Small intestine (tissue), 7 donors: ENCODE results near the gene BCAT1. TPM values are rescaled to one million over a fixed set of nuclear protein-coding genes. Genes with fewer than 3 reads are reported as not detected.

ENCODE experiments used
- DNase-seq, 2 donors: peaks; one replicate each; pipeline versions ENCODE4 v3.0.0 to v3.0.0-alpha.2; 2013
- FAIRE-seq: peaks from 2 replicates; lab custom pipeline; 2012; peaks lifted over from hg19 to GRCh38; lab: Jason Lieb, UNC
- H3K27ac ChIP-seq, 3 donors: one replicate each; pipeline ENCODE4 v1.5.1; 2013; ENCODE audit warnings: low read length in 2 of 3, mild to moderate bottlenecking in 2 of 3, control low read depth in 1 of 3, inconsistent platforms in 1 of 3, low read depth in 1 of 3, moderate library complexity in 1 of 3
- H3K27me3 ChIP-seq, 3 donors: one replicate each; pipeline ENCODE4 v1.6.1; 2013; ENCODE audit warnings: low read length in 3 of 3, inconsistent platforms in 1 of 3; ENCODE audit not compliant: control insufficient read depth in 3 of 3, insufficient read depth in 3 of 3
- H3K36me3 ChIP-seq, 3 donors: one replicate each; pipeline ENCODE4 v1.6.1; 2013; ENCODE audit warnings: low read length in 3 of 3, inconsistent platforms in 1 of 3, low read depth in 1 of 3, mild to moderate bottlenecking in 1 of 3, moderate library complexity in 1 of 3; ENCODE audit not compliant: control insufficient read depth in 3 of 3, insufficient read depth in 2 of 3
- H3K4me1 ChIP-seq, 3 donors: one replicate each; pipeline ENCODE4 v1.6.1; 2013; ENCODE audit warnings: low read length in 2 of 3, inconsistent platforms in 1 of 3, low read depth in 1 of 3, mild to moderate bottlenecking in 1 of 3, moderate library complexity in 1 of 3; ENCODE audit not compliant: control insufficient read depth in 3 of 3, insufficient read depth in 2 of 3
- H3K4me3 ChIP-seq, 3 donors: one replicate each; pipeline ENCODE4 v1.5.1; 2013; ENCODE audit warnings: low read length in 3 of 3, control low read depth in 1 of 3, inconsistent platforms in 1 of 3, low read depth in 1 of 3, mild to moderate bottlenecking in 1 of 3, moderate library complexity in 1 of 3
- H3K9me3 ChIP-seq, 2 donors: one replicate each; pipeline ENCODE4 v1.6.1; 2013; ENCODE audit warnings: low read depth in 1 of 2, low read length in 1 of 2; ENCODE audit not compliant: control insufficient read depth in 2 of 2, insufficient read depth in 1 of 2
- WGBS, 3 donors: extraction: QIAGEN DNeasy Blood & Tissue Kit; methylation state at CpG; one replicate each; pipeline ENCODE4 v1.1.7; 2013; 5-methylcytosine and 5-hydroxymethylcytosine counted together
- polyA plus RNA-seq, 4 donors: library from polyadenylated mRNA; stranded (reverse) in 3 of 4; unstranded in 1 of 4; fragments of 200-250 nt in 3 of 4; fragments of 120-200 nt in 1 of 4; gene quantifications; one replicate each; pipeline versions ENCODE4 v1.2.1 to v1.2.3, GENCODE V29; 2013
- donor health status: healthy with polysubstance abuse.
- donor health status: control.
- donor health status: control.
- donor health status: Bipolar disorder and iron deficiency.
- donor health status: healthy.

Gene BCAT1
- polyA plus RNA-seq, 4 donors: 0.22 to 5.3 (median 3.0) TPM

- 37 to 57% (median 43%) methylated on average over 2 of the region's 2 CpGs for WGBS, 3 donors
- H3K4me3 ChIP-seq: no peak overlapping the region
- no peaks in the 10 kb centered on the region for H3K9me3 ChIP-seq
- no peaks in the 10 kb centered on the region for H3K4me1 ChIP-seq
- H3K27ac ChIP-seq: no peak overlapping the region
- H3K36me3 ChIP-seq: no peaks in the 10 kb centered on the region
- H3K27me3 ChIP-seq: no peaks in the 10 kb centered on the region
- FAIRE-seq (no peak), DNase-seq (no peak)
Observed at GRCh38 chr12:24791622-24792021, 157.3 kb downstream of the BCAT1 start.

GRCh38 chr12:24788886-24789285, 160.0 kb downstream of the BCAT1 start:
- no peaks in the 10 kb centered on the region for H3K4me1 ChIP-seq
- FAIRE-seq (no peak), DNase-seq (no peak)
- no peaks in the 10 kb centered on the region for H3K36me3 ChIP-seq
- H3K27me3 ChIP-seq: no peaks in the 10 kb centered on the region
- 53 to 78% (median 62%) methylated on average over 3 of the region's 3 CpGs for WGBS, 3 donors
- no peak overlapping the region for H3K27ac ChIP-seq
- H3K4me3 ChIP-seq: no peak overlapping the region
- H3K9me3 ChIP-seq: no peaks in the 10 kb centered on the region

GRCh38 chr12:24780697-24781368, 168.1 kb downstream of the BCAT1 start:
- no peaks in the 10 kb centered on the region for H3K4me1 ChIP-seq
- FAIRE-seq: no peak

GRCh38 chr12:24778486-24779304, 170.2 kb downstream of the BCAT1 start:
- Histone ChIP-seq H3K9me3 (no peaks in the 10 kb centered on the region), H3K4me1 (no peaks in the 10 kb centered on the region), H3K27ac (no peak overlapping the region), H3K36me3 (no peaks in the 10 kb centered on the region), H3K4me3 (no peak overlapping the region), H3K27me3 (no peaks in the 10 kb centered on the region)
- FAIRE-seq (no peak), DNase-seq (peak in 1 of 2 donors; percentile 24)
- 53 to 62% (median 61%) methylated on average over 4 of the region's 4 CpGs for WGBS, 3 donors

More at GRCh38 chr12:24780697-24781368, 168.1 kb downstream of the BCAT1 start:
- DNase-seq: no peak
- Histone ChIP-seq H3K27ac (no peak overlapping the region), H3K27me3 (no peaks in the 10 kb centered on the region), H3K4me3 (no peak overlapping the region), H3K36me3 (no peaks in the 10 kb centered on the region), H3K9me3 (no peaks in the 10 kb centered on the region)
- 52 to 62% (median 62%) methylated on average over 5 of the region's 5 CpGs for WGBS, 3 donors

- 80 to 81% (median 81%) methylated on average over 8 of the region's 8 CpGs for WGBS, 3 donors
- Histone ChIP-seq H3K27ac (no peak overlapping the region), H3K9me3 (no peaks in the 10 kb centered on the region), H3K36me3 (no peaks in the 10 kb centered on the region), H3K27me3 (no peaks in the 10 kb centered on the region), H3K4me3 (no peak overlapping the region), H3K4me1 (no peaks in the 10 kb centered on the region)
- FAIRE-seq: no peak
- no peak for DNase-seq
Observed at GRCh38 chr12:24777359-24777758, 171.5 kb downstream of the BCAT1 start.

GRCh38 chr12:24776861-24777260, 172.0 kb downstream of the BCAT1 start:
- H3K4me1 ChIP-seq: no peaks in the 10 kb centered on the region
- H3K9me3 ChIP-seq: no peaks in the 10 kb centered on the region
- no peak overlapping the region for H3K4me3 ChIP-seq
- no peak overlapping the region for H3K27ac ChIP-seq
- no peaks in the 10 kb centered on the region for H3K36me3 ChIP-seq
- no peak for FAIRE-seq
- WGBS, 3 donors: 54 to 67% (median 62%) methylated on average over 2 of the region's 2 CpGs
- no peaks in the 10 kb centered on the region for H3K27me3 ChIP-seq
- DNase-seq: no peak

- H3K27me3 ChIP-seq: no peaks in the 10 kb centered on the region
- FAIRE-seq (no peak), DNase-seq (no peak)
- WGBS, 3 donors: 90 to 96% (median 94%) methylated on average over 5 of the region's 5 CpGs
- H3K9me3 ChIP-seq: no peaks in the 10 kb centered on the region
- H3K4me1 ChIP-seq: no peaks in the 10 kb centered on the region
- no peak overlapping the region for H3K27ac ChIP-seq
- H3K36me3 ChIP-seq: no peaks in the 10 kb centered on the region
- H3K4me3 ChIP-seq: no peak overlapping the region
Observed at GRCh38 chr12:24775073-24775472, 173.8 kb downstream of the BCAT1 start.

GRCh38 chr12:24773996-24774395, 174.9 kb downstream of the BCAT1 start:
- H3K27ac ChIP-seq: no peak overlapping the region
- no peak overlapping the region for H3K4me3 ChIP-seq
- DNase-seq: no peak
- FAIRE-seq: no peak
- no peaks in the 10 kb centered on the region for H3K36me3 ChIP-seq
- no peaks in the 10 kb centered on the region for H3K4me1 ChIP-seq
- WGBS, 3 donors: 90 to 93% (median 90%) methylated on average over 3 of the region's 3 CpGs
- no peaks in the 10 kb centered on the region for H3K27me3 ChIP-seq
- H3K9me3 ChIP-seq: no peaks in the 10 kb centered on the region
